Activated T-helper 9 cell treated with anti-CD3 and anti-CD28 coated beads, Interleukin-2, amount 50 U/mL, for 16 hours (primary cell): Measurements from ENCODE around the gene NAP1L4.
"Not testable (repeated sequence)": the region's sequence is repeated elsewhere in the genome, so short reads cannot be mapped to it uniquely, and the experiment has no call there.

Source experiments
- DNase-seq: peaks from one replicate; pipeline ENCODE4 v3.0.0-alpha.2; 2020; ENCODE audit warnings: low read depth

Gene NAP1L4

DNA sequence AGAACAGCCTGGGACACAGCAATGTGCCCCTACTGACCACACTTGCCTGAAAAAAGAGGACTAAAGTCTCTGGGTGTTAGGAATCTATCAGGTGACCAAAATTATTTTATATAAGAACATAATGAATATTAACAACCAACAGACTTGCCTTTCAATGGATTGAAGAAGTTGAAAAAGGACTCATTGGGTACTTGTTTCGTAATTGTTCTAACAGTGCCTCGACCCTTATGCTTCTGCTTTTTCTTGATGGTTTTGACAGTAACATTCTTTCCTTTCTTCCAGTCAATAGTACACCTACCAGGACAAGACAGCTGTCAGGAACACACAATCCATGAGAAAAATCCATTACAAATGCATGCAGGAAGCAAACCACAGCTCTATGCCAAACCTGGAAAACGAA, 33.9 kb downstream of the NAP1L4 start:
- no peak for DNase-seq

DNA sequence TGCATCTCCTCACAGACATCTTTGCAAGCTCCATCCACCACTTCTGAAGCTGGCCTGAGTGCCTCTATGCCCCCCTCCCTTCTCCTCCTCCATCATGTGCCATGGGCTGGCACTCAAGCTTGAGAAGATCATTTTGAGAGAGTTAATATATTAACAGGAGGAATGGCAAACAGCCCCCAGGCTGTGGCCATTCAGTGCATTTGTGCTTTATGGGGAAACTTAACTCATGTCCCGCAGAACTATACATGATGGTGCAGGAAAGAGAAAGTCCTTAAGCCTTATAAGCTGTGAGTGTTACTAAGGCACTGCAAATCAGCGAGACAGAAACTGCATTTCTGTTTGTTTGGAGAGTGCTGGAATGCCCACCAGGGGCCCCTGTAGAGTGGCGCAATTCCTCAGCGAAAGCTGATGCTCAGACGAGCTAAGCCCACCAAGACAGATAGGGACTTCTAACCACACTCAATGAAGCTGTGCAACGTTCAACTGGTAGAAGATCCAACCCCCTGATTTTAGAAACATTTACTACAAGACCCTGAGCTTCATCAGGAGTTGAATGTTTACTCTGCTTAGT, 36.1 kb downstream of the NAP1L4 start:
- no peak for DNase-seq

DNA sequence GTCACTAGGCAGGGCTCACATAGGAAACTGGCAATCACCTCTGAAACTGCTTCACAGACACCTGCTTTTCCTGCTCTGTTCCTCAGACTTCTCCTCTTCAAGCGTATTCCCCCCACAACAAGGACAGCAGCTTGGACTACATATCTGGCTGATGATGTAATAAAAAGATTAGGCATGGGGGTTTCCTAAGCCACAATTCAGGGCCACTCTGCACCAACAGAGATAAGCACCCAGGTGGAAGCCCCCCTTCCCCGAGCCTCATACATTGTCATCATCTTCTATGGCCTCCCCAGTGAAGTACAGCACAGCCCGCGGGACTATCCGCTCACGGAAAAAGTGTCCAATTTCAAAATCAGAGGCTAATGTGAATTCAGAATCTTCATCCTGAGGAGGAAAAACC, 37.9 kb downstream of the NAP1L4 start:
- no peak for DNase-seq

DNA sequence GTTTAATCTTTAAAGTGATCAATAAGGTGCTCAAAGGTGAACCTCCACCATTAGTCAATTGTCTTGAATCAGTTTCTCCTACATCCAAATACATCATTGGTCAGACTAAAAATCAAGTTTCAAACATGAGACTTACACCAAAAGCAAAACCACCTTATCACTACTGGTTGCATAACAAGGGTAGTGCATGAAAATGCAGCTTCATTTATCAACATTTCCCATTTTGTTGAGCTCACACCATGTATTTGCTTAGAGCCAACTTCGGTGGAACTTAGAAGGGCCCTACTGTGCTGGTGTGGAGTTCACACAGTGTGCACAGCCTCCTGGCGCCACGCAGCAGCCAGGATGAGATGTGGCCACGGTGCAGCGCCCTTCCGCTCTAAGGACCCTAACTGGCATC, 39.8 kb downstream of the NAP1L4 start:
- DNase-seq, result no peak

DNA sequence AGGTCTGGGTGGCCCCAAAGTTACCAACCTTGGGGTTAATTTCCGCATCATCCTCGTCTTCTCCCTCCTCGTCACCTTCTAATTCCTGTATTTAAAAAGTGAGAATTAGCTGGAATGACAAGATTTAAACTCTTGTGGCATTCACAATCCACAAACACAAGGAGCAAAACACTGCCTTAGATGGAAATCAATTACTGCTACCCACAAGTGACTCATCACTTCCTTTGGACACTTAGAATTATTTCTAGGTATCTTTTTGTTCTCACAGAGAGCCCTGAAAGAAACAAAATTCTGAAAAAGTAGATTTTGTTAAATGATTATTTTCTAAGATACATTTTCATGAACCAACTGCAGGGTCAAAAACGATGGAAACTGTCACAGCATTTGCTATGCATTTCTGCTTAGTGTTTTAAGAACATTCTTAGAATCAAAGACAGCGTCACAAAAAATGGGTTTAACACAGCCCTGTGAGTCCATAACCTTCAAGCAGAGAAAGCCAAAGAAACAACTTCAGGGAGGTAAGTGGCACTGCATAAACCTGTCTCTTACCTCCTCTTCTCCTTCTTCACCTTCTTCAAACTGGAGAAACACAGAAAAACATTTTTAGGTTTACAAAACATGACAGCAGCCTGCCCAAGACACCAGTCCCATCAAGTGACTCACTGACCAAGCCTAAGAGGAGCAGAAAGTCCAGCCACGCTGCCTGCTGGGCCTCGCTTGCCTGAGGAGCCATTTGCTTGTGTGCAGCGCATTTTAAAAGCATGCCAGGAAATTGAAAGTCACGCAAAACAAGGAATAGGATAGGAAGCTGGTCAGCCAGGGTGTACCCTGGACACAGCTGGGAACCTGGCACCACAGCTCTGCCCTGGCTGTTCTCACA, 40.7 kb downstream of the NAP1L4 start:
- DNase-seq, result no peak

DNA sequence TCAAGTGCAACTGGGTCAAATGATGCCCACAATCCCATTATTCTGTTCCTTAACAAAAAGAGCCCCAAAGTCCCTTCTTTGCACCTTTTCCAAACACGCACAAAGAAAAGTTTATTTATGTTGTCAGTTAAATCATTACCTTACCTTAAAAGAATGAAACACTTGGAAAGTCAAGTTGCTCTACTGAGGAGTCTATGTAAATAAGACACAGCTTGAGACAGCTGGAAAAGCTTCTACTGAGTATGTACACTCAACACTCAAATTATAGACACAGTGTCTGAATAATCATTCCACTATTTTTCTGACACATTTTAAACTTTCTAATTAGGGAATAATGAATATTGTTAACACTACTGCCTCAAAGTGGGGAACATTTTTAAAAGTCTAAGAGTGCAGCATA, 41.3 kb downstream of the NAP1L4 start:
- no peak for DNase-seq

DNA sequence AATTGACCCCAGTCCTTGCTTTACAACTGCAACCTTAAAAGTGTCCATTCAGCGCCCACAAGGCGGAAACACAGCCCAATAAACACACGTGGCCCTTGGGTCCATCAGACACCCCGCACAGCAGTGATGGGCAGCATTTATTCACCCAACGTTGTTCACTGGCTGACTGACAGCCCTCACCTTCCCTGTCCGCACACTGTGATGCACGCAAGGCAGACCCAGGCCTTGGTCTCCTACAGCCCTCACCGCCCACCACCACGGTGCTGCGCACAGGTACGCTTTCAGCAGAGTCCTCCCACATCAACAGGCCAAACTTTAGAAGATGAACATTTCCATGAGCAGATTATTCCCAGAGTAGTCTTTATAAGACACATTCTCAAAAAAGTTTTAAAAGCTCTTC, 42.2 kb downstream of the NAP1L4 start:
- no peak for DNase-seq

DNA sequence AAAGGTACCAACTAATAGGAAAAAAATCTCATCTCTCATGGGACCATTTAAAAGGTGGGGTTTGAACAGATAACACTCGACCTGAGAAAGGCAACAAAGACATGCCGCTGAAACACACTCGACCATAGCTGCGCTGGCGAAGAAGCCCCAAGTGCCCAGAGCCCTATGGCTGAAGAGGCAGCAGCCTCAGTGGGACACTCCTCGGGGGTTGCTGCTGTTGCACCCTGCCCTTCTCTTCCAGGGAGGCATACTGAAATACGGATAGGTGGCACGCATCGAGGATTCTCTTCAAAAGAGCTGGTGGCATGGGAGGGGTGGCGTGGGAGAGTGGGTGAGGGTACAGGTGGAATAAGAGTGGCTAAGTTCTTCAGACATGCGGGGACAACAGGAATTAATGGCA, 44.4 kb downstream of the NAP1L4 start:
- DNase-seq, result no peak

DNA sequence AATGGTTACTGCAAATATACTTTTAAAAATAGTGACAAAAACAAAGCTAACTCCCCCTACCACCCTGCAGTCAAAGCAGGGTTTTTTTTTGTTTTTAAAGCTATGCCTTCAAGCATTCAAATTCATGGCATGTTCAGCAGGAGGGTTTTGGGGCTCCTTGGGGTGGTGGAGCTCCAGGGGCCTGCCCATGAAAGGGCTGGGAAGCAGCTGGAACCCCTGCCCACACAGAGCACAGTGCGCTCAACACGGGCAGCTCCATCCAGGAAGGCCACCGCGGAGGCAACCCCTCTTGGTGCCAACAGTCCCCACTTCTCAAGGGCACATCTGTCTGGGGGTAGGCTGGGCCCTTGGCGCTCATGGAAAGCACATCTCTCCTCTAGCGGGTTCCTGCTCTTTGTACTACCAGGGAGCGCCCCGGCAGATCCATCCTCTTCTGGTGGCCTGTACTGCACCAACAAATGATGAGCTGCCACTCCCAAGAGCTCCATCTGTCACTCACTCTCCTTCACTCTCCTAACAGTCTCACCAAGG, 46.3 kb downstream of the NAP1L4 start:
- no peak for DNase-seq

DNA sequence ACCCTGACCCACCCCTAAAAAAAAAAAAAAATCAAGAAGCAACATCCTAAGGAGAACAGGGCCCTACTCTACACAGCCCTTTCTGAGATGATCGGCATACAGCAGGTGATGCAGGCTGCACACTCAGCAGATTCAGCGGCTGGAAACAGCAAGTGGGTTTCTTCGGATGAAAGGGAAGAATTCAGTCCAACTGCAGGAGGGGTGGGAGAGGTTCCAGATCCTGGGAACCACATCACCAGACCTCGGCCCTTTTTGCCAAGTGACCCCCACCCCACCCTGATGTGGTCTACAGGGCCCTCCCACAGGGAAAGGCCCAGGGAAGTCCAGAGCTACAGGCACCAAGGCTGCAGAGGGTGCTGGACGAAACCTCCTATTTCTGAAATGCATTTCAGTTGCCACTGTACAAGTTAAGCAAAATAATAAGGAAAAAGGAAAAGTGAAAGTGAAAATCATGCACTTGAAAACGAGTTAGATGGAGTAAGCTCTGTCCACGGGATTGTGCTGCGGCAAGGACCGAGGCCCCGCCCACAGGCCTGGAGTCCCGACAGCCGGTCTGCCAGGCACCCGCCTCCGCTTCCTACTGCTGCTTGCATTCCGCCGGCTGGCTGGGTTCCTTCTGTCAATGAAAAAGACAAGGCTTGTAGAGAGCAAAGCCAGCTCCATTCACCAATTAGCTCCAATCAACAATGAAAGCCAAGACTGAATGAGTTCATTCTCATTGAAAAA, 46.9 kb downstream of the NAP1L4 start:
- DNase-seq, result no peak

DNA sequence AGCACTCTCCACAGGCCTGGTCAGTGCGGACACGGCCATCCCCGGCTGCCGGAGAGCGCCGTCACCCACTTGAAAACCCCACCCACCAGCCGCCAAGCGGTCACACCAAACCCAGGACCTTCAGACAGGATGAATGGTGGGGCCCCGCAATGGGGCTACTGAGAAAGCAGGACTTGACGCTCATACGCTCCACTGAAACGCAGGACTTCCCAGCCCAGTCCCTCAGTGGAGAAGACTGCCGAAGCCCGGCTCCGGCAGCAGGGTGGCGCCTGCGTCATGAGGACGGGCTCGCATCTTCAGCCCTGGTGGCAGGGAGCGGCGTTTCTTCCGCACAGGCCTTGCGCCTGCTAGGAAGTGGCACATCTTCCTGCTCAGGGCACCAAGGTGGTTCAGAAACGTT, 47.6 kb downstream of the NAP1L4 start:
- no peak for DNase-seq

DNA sequence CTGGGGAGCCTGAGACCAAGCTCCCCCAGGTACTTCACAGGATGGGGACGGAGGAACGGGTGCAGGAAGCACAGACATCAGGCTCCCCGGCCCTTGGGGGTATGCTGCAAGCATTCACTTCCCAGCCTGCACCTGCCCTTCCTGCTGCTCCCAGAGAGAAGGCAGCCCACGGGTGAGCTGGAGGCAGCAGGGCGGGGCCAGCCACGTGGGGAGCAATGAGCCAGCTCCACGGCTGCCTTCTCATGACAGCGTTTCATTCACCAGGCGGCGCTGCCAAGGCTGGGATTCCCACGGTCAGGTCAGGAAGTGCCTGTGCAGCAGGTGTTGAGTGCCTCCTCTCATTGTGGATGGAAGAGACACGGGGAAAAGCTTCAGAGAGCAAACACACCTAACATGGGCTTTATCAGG, 48.4 kb downstream of the NAP1L4 start:
- DNase-seq, result no peak

DNA sequence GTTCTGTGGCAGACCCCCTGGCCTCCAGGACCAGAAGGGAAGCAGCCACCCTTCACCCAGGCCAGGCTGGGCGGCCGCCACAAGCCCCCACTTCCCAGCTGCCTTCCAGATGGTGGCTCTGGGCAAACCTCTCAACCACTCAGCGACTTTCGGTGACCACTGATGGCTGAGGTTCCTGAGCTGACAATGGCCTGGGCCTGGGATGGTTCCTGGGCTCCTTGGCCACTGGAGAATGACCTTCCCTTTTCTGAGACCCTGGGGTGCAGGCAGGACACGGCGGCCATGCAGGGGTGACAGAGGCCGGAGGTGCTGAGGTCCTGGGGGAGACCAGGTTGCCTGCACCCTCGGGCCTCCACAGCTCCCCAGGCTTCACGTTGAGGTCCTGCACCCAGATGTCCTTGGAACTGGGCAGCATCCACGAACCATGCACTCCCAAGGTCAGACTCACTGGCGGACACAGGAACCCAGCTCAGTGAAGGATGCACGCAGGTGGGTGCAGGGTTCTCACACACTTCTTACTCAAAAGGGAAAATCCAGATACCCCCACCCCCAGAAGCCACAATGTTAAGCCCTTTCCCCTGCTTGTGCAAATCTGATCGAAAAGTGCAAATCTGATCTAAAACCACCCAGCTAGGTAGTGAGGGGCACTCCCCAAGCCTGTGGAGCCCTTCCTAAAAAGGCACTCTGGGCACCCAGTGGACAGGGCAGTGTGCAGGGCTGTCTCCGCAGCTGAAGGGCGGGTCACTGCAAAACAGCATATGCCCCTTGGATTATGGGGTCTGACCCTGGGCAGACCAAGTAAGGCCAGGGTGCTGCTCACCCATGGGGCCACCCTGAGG, 49.0 kb downstream of the NAP1L4 start:
- no peak for DNase-seq

DNA sequence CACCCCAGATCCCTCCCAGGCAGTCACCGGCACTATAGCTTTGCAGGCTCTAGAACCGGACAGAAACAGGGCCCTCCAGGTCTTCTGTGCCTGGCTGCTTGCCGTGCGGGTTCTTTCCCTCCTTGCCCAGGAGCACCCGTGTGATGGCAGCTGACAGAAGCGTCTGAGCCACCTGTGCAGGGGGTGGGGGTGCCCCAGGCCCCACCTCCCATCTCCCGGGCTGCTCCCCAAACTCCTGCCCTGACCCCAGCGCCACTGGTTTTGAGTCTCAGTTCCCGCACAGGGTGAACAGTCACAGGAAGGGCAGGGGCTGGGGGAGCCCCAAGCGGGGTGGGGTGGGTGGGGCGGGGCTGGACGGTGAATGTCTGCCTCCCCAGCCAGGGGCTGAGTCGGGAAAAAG, 49.7 kb downstream of the NAP1L4 start:
- no peak for DNase-seq

DNA sequence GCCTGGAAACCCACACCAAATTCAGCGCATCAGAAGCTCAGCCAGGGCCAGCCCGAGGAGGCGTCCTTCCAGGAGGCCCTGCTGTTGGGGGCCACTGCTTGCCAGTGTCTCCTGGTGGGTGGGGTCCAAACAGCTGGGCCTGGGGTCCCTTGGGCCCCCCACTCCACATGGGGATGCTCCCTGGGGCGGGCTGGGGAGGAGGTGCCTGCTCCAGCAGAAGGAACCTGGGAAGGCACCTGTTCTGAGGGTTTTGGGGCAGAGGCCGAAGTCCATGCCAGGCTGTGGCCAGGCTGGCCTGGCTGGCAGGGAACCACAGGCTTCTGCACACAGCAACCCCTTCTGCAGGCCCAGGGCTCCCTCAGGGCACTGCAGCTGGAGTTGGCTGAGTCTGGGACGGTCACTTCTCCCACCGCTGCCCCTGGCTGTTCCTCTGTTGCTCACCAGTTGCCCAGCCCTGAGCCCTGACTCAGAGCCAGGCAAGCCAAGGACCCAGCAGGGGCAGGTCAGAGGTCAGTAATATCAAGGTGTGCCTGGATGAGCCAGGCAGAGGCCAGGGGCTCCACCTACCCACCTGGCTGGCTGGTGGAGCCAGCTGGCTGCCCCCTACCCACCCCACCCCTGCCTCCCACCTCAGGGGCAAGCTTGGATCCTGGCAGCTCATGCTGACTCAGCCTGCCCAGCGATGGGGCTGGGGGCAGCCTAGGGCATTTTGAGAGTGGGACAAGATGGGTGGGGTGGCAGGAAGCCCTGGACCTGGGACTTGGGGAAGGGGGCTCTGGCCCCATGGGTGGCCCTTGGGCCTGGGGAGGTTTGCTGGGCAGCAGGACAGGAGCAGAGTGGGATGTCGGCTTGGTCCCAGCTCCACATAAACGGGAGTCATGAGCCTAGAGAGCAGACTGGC, 51.0 kb downstream of the NAP1L4 start:
- no peak for DNase-seq

DNA sequence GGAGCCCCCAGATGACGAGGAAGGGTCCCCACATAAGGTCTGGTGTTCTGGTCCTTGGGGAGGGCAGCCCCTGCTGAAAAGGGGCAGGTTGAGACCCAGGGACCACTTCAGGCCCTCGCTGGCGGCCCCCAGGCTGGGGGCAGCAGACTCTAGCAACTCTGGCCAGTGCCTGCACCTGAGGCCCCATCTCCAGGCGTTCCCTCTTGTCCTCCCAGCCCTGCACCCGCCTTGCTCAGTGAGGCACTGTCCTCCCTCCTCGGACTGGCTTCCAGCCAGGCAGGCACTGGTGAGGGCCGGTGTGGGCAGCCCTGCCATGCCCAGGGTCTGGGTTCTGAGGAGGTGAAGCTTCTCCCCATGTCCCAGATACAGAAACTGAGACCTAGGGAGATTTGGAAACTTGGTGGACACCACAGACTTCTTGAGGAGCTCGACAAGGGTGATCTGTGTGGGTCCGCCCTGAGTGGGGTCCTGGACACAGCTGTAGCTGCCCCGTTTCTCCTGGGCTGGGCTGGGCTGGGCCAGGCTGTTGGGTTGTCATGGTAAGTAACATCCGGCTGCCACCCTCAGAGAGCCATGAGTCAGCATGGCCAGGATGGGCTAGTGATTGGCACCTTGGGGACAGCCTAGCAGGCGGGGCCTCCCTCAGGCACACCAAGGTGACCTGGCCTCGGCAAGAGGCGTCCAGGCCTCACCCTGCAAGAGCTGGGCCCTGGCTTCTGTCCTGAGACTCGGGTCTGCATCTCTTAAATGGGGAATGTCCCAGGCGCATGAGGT, 51.8 kb downstream of the NAP1L4 start:
- no peak for DNase-seq

DNA sequence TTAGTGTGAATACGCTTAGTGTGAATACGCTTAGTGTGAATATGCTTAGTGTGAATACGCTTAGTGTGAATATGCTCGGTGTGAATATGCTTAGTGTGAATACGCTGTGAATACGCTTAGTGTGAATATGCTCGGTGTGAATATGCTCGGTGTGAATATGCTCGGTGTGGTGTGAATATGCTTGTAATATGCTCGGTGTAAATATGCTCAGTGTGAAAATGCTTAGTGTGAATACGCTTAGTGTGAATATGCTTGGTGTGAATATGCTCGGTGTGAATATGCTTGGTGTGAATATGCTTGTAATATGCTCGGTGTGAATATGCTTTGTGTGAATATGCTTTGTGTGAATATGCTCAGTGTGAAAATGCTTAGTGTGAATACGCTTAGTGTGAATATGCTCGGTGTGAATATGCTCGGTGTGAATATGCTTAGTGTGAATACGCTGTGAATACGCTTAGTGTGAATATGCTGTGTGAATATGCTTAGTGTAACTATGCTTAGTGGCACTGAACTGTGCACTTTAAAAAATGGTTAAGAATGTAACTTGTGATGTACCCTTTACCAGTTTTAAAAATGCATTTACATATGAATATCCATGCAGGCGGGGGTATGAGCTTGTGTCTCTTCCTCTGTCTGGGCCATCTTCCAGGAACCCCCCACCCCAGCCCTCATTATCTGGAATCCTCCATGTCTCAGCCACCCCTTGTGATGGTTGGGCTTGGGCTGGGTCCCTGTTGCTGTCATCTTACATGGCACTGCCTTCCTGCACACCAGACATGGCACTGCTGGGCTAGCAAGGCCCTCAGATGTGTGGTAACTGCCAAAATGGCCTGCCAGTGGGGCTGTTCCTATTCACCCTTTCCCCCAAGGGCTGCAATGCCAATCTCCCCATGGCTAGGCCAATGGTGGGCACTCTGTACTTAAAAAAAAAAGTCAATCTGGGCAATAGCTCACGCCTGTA, 53.4 kb downstream of the NAP1L4 start:
- DNase-seq, result not testable (repeated sequence)

DNA sequence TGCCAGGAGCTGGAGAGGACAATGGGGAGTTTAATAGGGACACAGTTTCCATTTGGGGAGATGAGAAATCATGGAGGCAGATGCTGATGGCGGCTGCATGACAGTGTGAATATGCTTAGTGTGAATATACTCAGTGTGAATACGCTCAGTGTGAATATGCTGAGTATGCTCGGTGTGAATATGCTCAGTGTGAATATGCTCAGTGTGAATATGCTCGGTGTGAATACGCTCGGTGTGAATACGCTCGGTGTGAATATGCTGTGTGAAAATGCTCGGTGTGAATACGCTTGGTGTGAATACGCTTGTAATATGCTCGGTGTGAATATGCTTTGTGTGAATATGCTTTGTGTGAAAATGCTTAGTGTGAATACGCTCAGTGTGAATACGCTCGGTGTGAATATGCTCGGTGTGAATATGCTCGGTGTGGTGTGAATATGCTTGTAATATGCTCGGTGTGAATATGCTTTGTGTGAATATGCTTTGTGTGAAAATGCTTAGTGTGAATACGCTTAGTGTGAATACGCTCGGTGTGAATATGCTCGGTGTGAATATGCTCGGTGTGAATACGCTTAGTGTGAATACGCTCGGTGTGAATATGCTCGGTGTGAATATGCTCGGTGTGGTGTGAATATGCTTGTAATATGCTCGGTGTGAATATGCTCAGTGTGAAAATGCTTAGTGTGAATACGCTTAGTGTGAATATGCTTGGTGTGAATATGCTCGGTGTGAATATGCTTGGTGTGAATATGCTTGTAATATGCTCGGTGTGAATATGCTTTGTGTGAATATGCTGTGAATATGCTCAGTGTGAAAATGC, 54.3 kb downstream of the NAP1L4 start:
- DNase-seq, result not testable (repeated sequence)
